Subcutaneous abdominal adipose tissue (tissue), 5 donors: Measurements from ENCODE around the gene ZNF665.
"Not testable (repeated sequence)": the region's sequence is repeated elsewhere in the genome, so short reads cannot be mapped to it uniquely, and the experiment has no call there.

Experiments used
- H3K27ac ChIP-seq: one replicate; pipeline ENCODE4 v1.7.0; 2013; ENCODE audit warnings: low read depth, mild to moderate bottlenecking, inconsistent platforms, low read length, moderate library complexity
- H3K27me3 ChIP-seq, 5 donors: one replicate each; pipeline ENCODE4 v1.7.0; 2013; ENCODE audit warnings: low read length in 5 of 5, inconsistent platforms in 1 of 5; ENCODE audit not compliant: control insufficient read depth in 5 of 5, insufficient read depth in 4 of 5
- H3K36me3 ChIP-seq, 5 donors: one replicate each; pipeline ENCODE4 v1.7.0; 2013; ENCODE audit warnings: low read length in 5 of 5; ENCODE audit not compliant: control insufficient read depth in 5 of 5, insufficient read depth in 5 of 5
- H3K4me1 ChIP-seq, 5 donors: one replicate each; pipeline ENCODE4 v1.7.0; 2013; ENCODE audit warnings: low read length in 5 of 5, mild to moderate bottlenecking in 3 of 5, moderate library complexity in 1 of 5; ENCODE audit not compliant: control insufficient read depth in 5 of 5, insufficient read depth in 5 of 5
- H3K4me3 ChIP-seq, 5 donors: one replicate each; pipeline ENCODE4 v1.7.0; 2013; ENCODE audit warnings: low read length in 5 of 5, low read depth in 1 of 5
- H3K9ac ChIP-seq, 5 donors: one replicate each; pipeline ENCODE4 v1.7.0; 2013; ENCODE audit warnings: low read length in 5 of 5, mild to moderate bottlenecking in 4 of 5, moderate library complexity in 3 of 5
- H3K9me3 ChIP-seq, 5 donors: one replicate each; pipeline ENCODE4 v1.7.0; 2013; ENCODE audit warnings: low read length in 5 of 5; ENCODE audit not compliant: control insufficient read depth in 5 of 5
- donor health status: healthy.
- donor health status: healthy.
- donor health status: healthy.
- donor health status: healthy.
- donor health status: healthy.

ZNF665 gene

DNA sequence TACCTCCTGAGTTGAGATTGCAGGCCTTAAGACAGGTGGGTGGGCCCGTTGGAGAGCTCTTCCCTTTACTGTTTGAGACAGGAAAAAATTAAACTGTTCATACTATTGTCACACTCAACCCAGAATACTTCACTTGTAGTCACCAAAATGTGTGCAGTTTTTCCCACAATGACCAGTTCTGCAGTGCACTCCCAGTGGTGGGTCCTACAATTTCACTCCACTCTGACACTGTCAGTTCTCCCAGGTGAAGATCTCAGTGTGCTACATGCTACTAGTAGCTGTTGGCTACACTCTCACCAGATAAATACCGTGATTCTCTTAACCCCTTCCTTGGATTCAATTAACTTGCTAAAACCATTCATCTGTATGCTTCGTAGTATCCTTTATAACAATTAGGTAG is 2.9 kb downstream of the ZNF665 start:
- H3K9ac ChIP-seq, result no peak overlapping the region
- H3K9me3 ChIP-seq, result no peaks in the 10 kb centered on the region
- H3K27me3 ChIP-seq, result no peaks in the 10 kb centered on the region
- peaks cover 0 to 18% (median 15%) of the 10 kb centered on the region in 5 donors for H3K4me1 ChIP-seq
- H3K36me3 ChIP-seq, result peaks cover 0 to 4% (median 0%) of the 10 kb centered on the region in 5 donors
- H3K4me3 ChIP-seq, result no peak overlapping the region
- H3K27ac ChIP-seq, result no peak overlapping the region

DNA sequence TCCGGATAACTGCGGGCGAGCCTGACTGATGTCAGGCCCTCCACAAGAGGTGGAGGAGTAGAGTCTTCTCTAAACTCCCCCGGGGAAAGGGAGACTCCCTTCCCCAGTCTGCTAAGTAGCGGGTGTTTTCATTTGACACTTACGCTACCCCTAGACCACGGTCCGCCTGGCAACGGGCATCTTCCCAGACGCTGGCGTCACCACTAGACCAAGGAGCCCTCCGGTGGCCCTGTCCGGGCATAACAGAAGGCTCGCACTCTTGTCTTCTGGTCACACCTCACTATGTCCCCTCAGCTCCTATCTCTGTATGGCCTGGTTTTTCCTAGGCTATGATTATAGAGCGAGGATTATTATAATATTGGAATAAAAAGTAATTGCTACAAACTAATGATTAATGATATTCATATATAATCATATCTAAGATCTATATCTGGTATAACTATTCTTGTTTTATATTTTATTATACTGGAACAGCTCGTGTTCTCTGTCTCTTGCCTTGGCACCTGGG is 3.4 kb downstream of the ZNF665 start:
- H3K27ac ChIP-seq, H3K9me3 ChIP-seq, H3K9ac ChIP-seq, H3K27me3 ChIP-seq, H3K4me3 ChIP-seq, H3K36me3 ChIP-seq: not testable (repeated sequence)
- H3K4me1 ChIP-seq, result peaks cover 0 to 18% (median 15%) of the 10 kb centered on the region in 5 donors

DNA sequence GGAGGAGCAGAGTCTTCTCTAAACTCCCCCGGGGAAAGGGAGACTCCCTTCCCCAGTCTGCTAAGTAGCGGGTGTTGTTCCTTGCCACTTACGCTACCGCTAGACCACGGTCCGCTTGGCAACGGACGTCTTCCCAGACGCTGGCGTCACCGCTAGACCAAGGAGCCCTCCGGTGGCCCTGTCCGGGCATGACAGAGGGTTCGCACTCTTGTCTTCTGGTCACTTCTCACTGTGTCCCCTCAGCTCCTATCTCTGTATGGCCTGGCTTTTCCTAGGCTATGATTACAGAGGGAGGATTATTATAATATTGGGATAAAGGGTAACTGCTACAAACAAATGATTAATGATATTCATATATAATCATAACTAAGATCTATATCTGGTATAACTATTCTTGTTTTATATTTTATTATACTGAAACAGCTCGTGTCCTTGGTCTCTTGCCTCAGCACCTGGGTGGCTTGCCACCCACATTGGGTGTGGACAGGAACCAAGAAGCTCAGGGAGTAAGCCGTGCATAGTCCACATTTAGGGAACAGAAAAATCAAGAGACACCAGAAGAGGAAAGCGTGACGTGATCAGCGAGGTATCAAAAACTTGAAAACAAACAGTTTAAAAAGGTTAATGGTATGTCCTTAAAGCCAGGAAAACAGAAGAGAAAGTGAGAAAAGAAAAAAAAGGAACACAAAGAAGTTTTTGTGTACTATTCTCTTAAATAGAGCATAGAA is 7.8 kb downstream of the ZNF665 start:
- not testable (repeated sequence) for H3K27ac ChIP-seq, H3K4me1 ChIP-seq, H3K4me3 ChIP-seq, H3K9me3 ChIP-seq, H3K27me3 ChIP-seq, H3K9ac ChIP-seq
- peaks cover 0 to 20% (median 7%) of the 10 kb centered on the region in 5 donors for H3K36me3 ChIP-seq

DNA sequence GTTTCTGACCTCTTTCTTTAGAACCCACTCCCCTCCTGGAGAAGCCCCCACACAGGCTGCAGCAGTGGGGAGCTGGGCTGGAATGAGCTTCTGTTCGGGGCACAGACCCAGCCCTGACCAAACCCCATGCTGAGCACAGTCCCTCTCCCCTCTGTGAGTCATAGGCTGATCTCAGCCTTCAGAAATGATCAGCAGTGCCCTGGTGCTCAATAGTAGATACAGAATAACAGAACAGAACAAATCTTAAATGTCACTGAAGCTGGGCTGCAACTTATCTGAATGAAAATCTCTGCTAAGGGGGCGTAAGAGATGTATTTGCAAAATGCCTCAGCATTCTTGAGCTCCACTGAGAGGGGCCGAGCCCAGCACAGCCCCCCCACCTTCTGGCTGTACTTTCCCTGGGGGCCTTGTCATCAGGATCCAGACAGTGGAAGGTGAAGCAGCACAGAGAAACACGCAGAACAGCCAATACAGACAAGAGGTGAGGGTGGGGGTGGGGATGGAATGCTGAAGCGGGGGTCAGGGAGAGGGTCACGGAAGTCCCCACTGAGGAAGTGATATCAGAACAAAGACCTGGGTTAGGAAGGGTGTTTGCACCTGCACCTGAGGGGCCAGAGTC is 9.9 kb downstream of the ZNF665 start:
- Histone ChIP-seq H3K27me3 (no peaks in the 10 kb centered on the region), H3K4me1 (no peaks in the 10 kb centered on the region), H3K36me3 (peaks cover 0 to 26% (median 14%) of the 10 kb centered on the region in 5 donors), H3K4me3 (no peak overlapping the region), H3K9ac (no peak overlapping the region), H3K9me3 (no peaks in the 10 kb centered on the region), H3K27ac (no peak overlapping the region)

DNA sequence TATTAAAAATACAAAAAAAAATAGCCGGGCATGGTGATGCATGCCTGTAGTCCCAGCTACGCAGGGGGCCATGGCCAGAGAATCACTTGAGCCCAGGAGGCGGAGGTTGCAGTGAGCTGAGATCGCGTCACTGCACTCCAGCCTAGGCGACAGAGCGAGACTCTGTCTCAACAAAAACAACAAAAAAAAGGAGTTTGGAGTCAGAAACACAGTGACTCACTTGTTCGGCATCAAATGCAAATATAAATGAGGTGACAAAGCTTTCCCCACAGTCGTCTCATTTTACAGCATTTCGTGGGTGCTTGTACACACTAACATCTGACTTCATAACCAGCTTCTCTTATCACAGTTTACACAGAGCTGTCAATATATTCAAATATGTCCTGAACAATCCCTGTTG is 11.0 kb downstream of the ZNF665 start:
- Histone ChIP-seq H3K4me3 (no peak overlapping the region), H3K27me3 (no peaks in the 10 kb centered on the region), H3K36me3 (peaks cover 0 to 26% (median 14%) of the 10 kb centered on the region in 5 donors), H3K9ac (no peak overlapping the region), H3K9me3 (no peaks in the 10 kb centered on the region), H3K27ac (no peak overlapping the region), H3K4me1 (no peaks in the 10 kb centered on the region)

DNA sequence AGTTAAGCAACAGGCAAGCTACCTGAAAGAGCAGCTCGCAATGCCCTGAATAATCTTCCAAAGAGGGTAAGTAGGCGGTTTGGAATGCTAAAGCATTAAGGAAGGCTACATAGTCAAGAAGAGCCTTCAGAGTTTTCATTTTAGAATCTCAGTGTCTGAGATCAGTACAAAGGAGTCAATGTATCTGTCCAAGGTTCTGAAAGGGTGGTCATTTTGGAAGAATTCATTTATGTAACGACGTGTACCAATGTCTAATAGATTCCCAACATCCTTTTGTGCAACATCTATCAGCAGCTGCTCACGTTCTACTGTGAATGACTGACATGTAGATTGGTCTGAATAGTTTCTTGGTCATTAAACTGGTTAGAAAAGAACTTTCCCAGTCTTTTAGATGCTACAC is 15.2 kb downstream of the ZNF665 start:
- Histone ChIP-seq H3K4me3 (no peak overlapping the region), H3K9ac (no peak overlapping the region), H3K4me1 (no peaks in the 10 kb centered on the region), H3K36me3 (peaks cover 2 to 21% (median 14%) of the 10 kb centered on the region in 5 donors), H3K9me3 (peaks cover 0 to 6% (median 0%) of the 10 kb centered on the region in 5 donors), H3K27me3 (no peaks in the 10 kb centered on the region), H3K27ac (no peak overlapping the region)

DNA sequence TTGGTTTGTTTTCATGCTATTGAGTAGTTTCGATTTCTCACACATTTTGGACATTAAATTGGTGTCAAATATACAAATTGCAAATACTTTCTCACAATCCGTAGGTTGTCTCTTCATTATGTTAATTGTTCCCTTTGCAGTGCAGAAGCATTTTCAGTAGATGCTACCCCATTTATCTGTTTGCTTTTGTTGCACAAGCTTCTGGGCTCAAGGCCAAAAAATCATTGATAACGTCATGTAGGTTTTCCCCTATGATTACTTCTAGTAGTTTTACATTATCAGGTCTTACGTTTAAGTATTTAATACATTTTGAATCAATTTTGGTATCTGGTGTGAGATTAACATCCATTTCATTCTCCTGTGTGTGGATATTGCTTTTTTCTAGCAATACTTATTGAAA is 20.3 kb downstream of the ZNF665 start:
- no peaks in the 10 kb centered on the region for H3K27me3 ChIP-seq
- H3K27ac ChIP-seq, result no peak overlapping the region
- no peak overlapping the region for H3K9ac ChIP-seq
- H3K36me3 ChIP-seq, result peaks cover 0 to 6% (median 3%) of the 10 kb centered on the region in 5 donors
- no peaks in the 10 kb centered on the region for H3K4me1 ChIP-seq
- H3K4me3 ChIP-seq, result no peak overlapping the region
- peaks cover 0 to 12% (median 5%) of the 10 kb centered on the region in 5 donors for H3K9me3 ChIP-seq

DNA sequence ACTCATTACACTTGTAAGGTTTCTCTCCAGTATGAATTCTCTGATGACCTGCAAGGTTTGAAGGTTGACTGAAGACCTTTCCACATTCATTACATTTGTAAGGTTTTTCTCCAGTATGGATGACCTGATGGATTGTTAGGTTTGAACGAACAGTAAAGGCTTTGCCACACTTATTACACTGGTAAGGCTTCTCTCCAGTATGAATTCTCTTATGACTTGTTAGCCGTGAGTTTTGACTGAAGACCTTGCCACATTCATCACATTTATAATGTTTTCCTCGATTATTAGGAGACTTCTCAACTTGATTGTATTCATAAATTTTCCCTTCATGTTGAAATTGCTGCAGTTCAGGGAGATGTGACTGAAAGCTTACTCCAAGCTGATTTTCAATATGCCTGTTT is 27.5 kb downstream of the ZNF665 start:
- Histone ChIP-seq H3K4me1 (no peaks in the 10 kb centered on the region), H3K9ac (no peak overlapping the region), H3K27me3 (no peaks in the 10 kb centered on the region), H3K4me3 (peak overlapping the region in 3 of 5 donors; percentile 35 to 51 (median 42)), H3K9me3 (peaks cover 27 to 61% (median 46%) of the 10 kb centered on the region in 5 donors), H3K36me3 (peaks cover 9 to 23% (median 11%) of the 10 kb centered on the region in 5 donors), H3K27ac (no peak overlapping the region)

DNA sequence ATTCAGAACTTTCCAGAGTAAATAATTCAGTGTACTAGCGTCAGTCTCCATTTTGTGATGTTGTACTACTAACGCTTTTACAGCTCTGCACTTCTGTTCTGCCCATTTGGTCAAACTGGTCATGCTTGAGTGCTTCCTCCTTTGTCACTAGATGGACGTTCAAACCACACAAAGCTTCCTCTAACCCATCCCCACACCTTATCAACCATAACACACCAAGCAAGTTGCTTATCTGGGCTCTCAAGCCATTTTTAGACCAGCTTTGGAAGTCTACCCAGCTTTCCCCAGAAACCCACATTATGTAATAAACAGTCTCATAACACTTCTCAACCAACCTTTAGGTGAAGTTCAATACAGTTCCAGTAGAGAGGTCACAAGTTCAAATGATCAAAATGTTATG is 32.0 kb downstream of the ZNF665 start:
- Histone ChIP-seq H3K27me3 (no peaks in the 10 kb centered on the region), H3K4me1 (peaks cover 0 to 24% (median 20%) of the 10 kb centered on the region in 5 donors), H3K4me3 (no peak overlapping the region), H3K9ac (no peak overlapping the region), H3K9me3 (peaks cover 19 to 45% (median 32%) of the 10 kb centered on the region in 5 donors), H3K36me3 (peaks cover 7 to 18% (median 11%) of the 10 kb centered on the region in 5 donors), H3K27ac (no peak overlapping the region)

DNA sequence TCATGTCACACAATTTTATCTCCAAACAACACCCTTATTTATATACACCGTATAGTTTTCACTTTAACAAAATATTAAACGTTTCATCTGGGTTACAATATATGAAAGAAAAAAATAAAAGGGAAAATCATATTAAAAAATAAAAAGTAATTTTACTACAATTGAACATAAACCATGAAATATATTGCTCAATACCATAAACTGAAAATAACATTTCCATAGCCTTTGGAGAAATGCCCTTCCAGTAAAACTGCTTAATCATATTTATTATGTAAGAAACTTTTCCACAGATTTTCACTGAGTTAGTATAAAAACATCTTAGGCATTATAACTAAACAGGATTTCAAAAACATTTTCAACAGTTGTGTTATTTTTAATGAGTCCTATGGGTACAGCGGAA is 32.8 kb downstream of the ZNF665 start:
- Histone ChIP-seq H3K9ac (no peak overlapping the region), H3K27ac (no peak overlapping the region), H3K36me3 (peaks cover 2 to 10% (median 5%) of the 10 kb centered on the region in 5 donors), H3K4me1 (peaks cover 0 to 24% (median 20%) of the 10 kb centered on the region in 5 donors), H3K4me3 (no peak overlapping the region), H3K9me3 (peaks cover 12 to 37% (median 26%) of the 10 kb centered on the region in 5 donors), H3K27me3 (no peaks in the 10 kb centered on the region)
